Keratinocyte (primary cell): ENCODE measurements around the gene DCAF11. TPM values are rescaled to one million over a fixed set of nuclear protein-coding genes. Genes with fewer than 3 reads are reported as not detected.

Experiments
- DNase-seq: peaks from one replicate; pipeline ENCODE4 v3.0.0-alpha.2; 2011; ENCODE audit warnings: low read depth, missing footprints, low spot score
- FAIRE-seq: peaks from 2 replicates; lab custom pipeline; 2011; peaks lifted over from hg19 to GRCh38; lab: Jason Lieb, UNC
- H2AFZ ChIP-seq: 2 replicates; pipeline ENCODE4 v1.6.0; 2012; ENCODE audit warnings: low read length, control low read depth, inconsistent platforms; ENCODE audit not compliant: control insufficient read depth
- H3K27ac ChIP-seq: 2 replicates; pipeline ENCODE4 v1.5.1; 2011; ENCODE audit warnings: low read length; ENCODE audit not compliant: control insufficient read depth, insufficient read depth
- H3K27me3 ChIP-seq: 3 replicates; pipeline ENCODE4 v1.6.0; 2011; ENCODE audit warnings: low read length; ENCODE audit not compliant: control insufficient read depth, insufficient read depth; ENCODE audit errors: extremely low read depth
- H3K36me3 ChIP-seq, 2 experiments: 2 replicates in 1 of 2; 3 replicates in 1 of 2; pipeline ENCODE4 v1.5.1; 2011; ENCODE audit warnings: low read length in 2 of 2, mild to moderate bottlenecking in 1 of 2; ENCODE audit not compliant: control insufficient read depth in 2 of 2, insufficient read depth in 2 of 2; ENCODE audit errors: extremely low read depth in 1 of 2
- H3K4me1 ChIP-seq: 3 replicates; pipeline ENCODE4 v1.5.1; 2011; ENCODE audit warnings: low read length; ENCODE audit not compliant: control insufficient read depth, insufficient read depth; ENCODE audit errors: extremely low read depth
- H3K4me2 ChIP-seq: 3 replicates; pipeline ENCODE4 v1.6.0; 2011; ENCODE audit warnings: low read depth, low read length; ENCODE audit not compliant: control insufficient read depth, insufficient read depth; ENCODE audit errors: extremely low read depth
- H3K4me3 ChIP-seq, 3 experiments: fragments of 200-600 bp in 1 of 3; sonication (generic) in 1 of 3; 2 replicates in 2 of 3; 3 replicates in 1 of 3; pipeline ENCODE4 v1.5.1; 2011 to 2016; ENCODE audit warnings: low read length in 3 of 3, mild to moderate bottlenecking in 3 of 3, control low read depth in 2 of 3, inconsistent platforms in 1 of 3, low read depth in 1 of 3, mixed read lengths in 1 of 3, mixed run types in 1 of 3, moderate library complexity in 1 of 3; ENCODE audit not compliant: control insufficient read depth in 2 of 3, insufficient read depth in 2 of 3; ENCODE audit errors: extremely low read depth in 1 of 3
- H3K79me2 ChIP-seq: 2 replicates; pipeline ENCODE4 v1.6.0; 2012; ENCODE audit warnings: low read length; ENCODE audit not compliant: control insufficient read depth, insufficient read depth
- H3K9ac ChIP-seq: 3 replicates; pipeline ENCODE4 v1.6.0; 2011; ENCODE audit warnings: low read length; ENCODE audit not compliant: control insufficient read depth, insufficient read depth; ENCODE audit errors: extremely low read depth
- H3K9me1 ChIP-seq: 3 replicates; pipeline ENCODE4 v1.6.0; 2011; ENCODE audit warnings: low read length; ENCODE audit not compliant: control insufficient read depth, insufficient read depth; ENCODE audit errors: extremely low read depth
- H3K9me3 ChIP-seq: 2 replicates; pipeline ENCODE4 v1.5.1; 2012; ENCODE audit warnings: low read depth, low read length; ENCODE audit not compliant: control insufficient read depth
- H4K20me1 ChIP-seq: 3 replicates; pipeline ENCODE4 v1.6.0; 2011; ENCODE audit warnings: low read length; ENCODE audit not compliant: control insufficient read depth, insufficient read depth; ENCODE audit errors: extremely low read depth
- EZH2 ChIP-seq: IDR thresholded peaks from one replicate; pipeline ENCODE4 v1.6.1; 2012; ENCODE audit warnings: inconsistent platforms, mild to moderate bottlenecking, low read length, moderate library complexity
- dilution Hi-C: fragments of 300-500 bp; cut with MboI; formaldehyde crosslinking; loops from one replicate; pipeline ENCODE4 v1.7.0; 2020; ENCODE audit warnings: low sequenced_read_pairs; ENCODE audit not compliant: extremely low pct_ligation_motif_present
- polyA plus RNA-seq, 5 experiments: library from polyadenylated mRNA; depleted of rRNA in 3 of 5; stranded (reverse) in 3 of 5; stranded (forward) in 1 of 5; unstranded in 1 of 5; fragments of >200 nt; gene quantifications; 1 replicate in 1 of 5; 2 replicates in 3 of 5; 3 replicates in 1 of 5; pipeline versions ENCODE4 v1.2.1 to v1.2.3, GENCODE V29; 2011 to 2012; ENCODE audit warnings: missing spikeins in 2 of 5, low read depth in 1 of 5, low replicate concordance in 1 of 5
- TF ChIP-seq, protein P1 (sequence below), 3 experiments: IDR thresholded peaks in 1 of 3; conservative IDR thresholded peaks in 1 of 3; optimal IDR thresholded peaks in 1 of 3; 2 replicates in 2 of 3; 3 replicates in 1 of 3; pipeline versions ENCODE3 to v1.5.1; 2011; ENCODE audit warnings: low read length in 3 of 3, mild to moderate bottlenecking in 3 of 3, moderate library complexity in 2 of 3, control low read depth in 1 of 3, inconsistent platforms in 1 of 3; ENCODE audit not compliant: insufficient read depth in 2 of 3; ENCODE audit errors: extremely low read depth in 1 of 3

DCAF11 gene
- polyA plus RNA-seq, 1 donor (not counting 4 experiments of a cell fraction or from before 2014, with no cell fraction given) = 25.9 TPM

DNA sequence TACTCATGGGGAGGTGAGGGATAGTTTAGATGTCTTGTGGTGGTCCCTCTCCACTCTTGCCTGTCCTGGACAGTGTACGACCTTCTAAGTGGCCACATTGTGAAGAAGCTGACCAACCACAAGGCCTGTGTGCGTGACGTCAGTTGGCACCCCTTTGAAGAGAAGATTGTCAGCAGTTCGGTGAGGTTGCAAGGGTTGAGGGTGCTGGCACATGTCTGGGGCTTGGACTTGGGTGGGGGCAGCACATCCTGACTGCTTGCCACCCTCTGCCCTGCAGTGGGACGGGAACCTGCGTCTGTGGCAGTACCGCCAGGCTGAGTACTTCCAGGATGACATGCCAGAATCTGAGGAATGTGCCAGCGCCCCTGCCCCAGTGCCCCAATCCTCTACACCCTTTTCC is 8.3 kb downstream of the DCAF11 start:
- H3K79me2 ChIP-seq = no peaks in the 10 kb centered on the region
- H3K9ac ChIP-seq = no peak overlapping the region
- no peak for TF ChIP-seq EZH2
- TF ChIP-seq, protein P1, sequence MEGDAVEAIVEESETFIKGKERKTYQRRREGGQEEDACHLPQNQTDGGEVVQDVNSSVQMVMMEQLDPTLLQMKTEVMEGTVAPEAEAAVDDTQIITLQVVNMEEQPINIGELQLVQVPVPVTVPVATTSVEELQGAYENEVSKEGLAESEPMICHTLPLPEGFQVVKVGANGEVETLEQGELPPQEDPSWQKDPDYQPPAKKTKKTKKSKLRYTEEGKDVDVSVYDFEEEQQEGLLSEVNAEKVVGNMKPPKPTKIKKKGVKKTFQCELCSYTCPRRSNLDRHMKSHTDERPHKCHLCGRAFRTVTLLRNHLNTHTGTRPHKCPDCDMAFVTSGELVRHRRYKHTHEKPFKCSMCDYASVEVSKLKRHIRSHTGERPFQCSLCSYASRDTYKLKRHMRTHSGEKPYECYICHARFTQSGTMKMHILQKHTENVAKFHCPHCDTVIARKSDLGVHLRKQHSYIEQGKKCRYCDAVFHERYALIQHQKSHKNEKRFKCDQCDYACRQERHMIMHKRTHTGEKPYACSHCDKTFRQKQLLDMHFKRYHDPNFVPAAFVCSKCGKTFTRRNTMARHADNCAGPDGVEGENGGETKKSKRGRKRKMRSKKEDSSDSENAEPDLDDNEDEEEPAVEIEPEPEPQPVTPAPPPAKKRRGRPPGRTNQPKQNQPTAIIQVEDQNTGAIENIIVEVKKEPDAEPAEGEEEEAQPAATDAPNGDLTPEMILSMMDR (optimal IDR thresholded peaks at IDR 0.05 in 1 of 3, IDR thresholded peaks at IDR 0.05 in 1 of 3, conservative IDR thresholded peaks at IDR 0.05 in 1 of 3; ENCODE audit: extremely low read depth in 1 of 3, insufficient read depth in 2 of 3, low read length in 3 of 3) = no peak
- no peaks in the 10 kb centered on the region for H3K9me3 ChIP-seq
- H4K20me1 ChIP-seq = no peaks in the 10 kb centered on the region
- no peaks in the 10 kb centered on the region for H3K9me1 ChIP-seq
- dilution Hi-C loops = no loop called here
- DNase-seq (no peak), FAIRE-seq (no peak)
- H3K27ac ChIP-seq = no peak overlapping the region
- H3K4me3 ChIP-seq = no peak overlapping the region
- H3K4me2 ChIP-seq = no peak overlapping the region
- H3K4me1 ChIP-seq = no peaks in the 10 kb centered on the region
- H3K36me3 ChIP-seq = peaks cover 24 to 30% of the 10 kb centered on the region in 2 experiments
- H2AFZ ChIP-seq = no peak overlapping the region
- H3K27me3 ChIP-seq = no peaks in the 10 kb centered on the region

DNA sequence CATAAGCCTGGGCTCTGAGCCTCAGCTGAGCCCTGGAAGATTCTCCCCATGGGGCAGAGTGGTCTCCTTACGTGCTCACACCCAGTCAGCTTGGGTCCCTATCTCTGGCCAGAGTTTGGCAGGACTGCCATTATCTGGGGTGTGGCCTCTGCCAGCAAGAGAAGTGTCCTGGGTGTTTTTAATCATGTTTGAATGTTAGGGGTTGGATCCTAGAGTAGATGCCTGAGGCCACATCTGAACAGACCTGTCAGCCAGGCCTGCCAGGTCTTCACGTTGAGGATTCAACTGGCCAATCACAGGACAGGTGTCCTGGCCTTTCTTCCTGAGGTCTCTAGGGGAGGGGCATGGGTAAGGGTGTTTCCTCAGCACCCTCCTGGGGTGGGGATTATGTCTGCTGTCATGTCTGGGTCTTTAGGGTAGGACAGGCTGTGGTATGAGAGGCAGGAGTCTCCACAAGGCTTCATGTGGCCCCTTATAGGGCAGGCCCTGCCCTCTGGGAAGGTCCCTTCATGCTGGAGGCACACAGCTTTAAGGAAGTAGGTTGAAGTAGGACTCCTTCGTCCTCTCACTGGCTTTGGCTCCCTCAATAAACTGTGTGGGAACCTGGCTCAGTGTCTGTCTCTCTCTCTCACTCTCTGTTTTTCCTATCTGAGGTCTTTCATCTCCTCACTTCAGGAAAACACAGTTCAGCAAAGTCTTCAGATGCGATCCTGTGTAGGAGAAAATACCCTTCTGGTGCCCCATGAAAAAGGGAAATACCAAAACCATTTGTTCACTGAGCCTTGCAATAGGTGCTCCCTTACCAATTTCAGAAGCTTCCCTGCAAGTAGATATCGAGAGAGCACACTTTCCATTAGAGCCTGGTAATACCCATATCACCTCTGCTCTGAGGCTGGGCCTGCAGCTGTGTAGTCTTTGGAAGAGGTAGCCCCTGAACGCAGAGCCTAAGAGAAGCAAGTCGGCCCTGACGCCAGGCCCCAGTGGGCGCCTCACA is 9.1 kb downstream of the DCAF11 start:
- Histone ChIP-seq H3K4me3 (no peak overlapping the region), H3K36me3 (peaks cover 22% of the 10 kb centered on the region in 2 experiments), H3K27ac (no peak overlapping the region), H3K4me2 (no peak overlapping the region), H3K4me1 (no peaks in the 10 kb centered on the region), H3K79me2 (no peaks in the 10 kb centered on the region), H3K27me3 (no peaks in the 10 kb centered on the region), H2AFZ (no peak overlapping the region), H3K9me3 (no peaks in the 10 kb centered on the region), H3K9ac (no peak overlapping the region), H3K9me1 (no peaks in the 10 kb centered on the region), H4K20me1 (no peaks in the 10 kb centered on the region)
- FAIRE-seq (no peak), DNase-seq (no peak)
- dilution Hi-C loops = no loop called here
- TF ChIP-seq, protein P1 (optimal IDR thresholded peaks at IDR 0.05 in 1 of 3, IDR thresholded peaks at IDR 0.05 in 1 of 3, conservative IDR thresholded peaks at IDR 0.05 in 1 of 3; ENCODE audit: extremely low read depth in 1 of 3, insufficient read depth in 2 of 3, low read length in 3 of 3) = no peak
